GOT3 (cell line): ENCODE results near the gene SMPD4.
A peak's percentile ranks its signal among the peaks of the same experiment; 100 is the strongest.
"Not testable (repeated sequence)": the region's sequence is repeated elsewhere in the genome, so short reads cannot be mapped to it uniquely, and the experiment has no call there.

Experiments used
- DNase-seq: peaks from one replicate; lab custom pipeline; 2025; ENCODE audit warnings: mixed read lengths; lab: John Stamatoyannopoulos, UW

SMPD4 gene

GRCh38 chr2:130187859-130188792, 6.7 kb upstream of the SMPD4 start:
- not testable (repeated sequence) for DNase-seq

GRCh38 chr2:130187268-130187667, 5.9 kb upstream of the SMPD4 start:
- DNase-seq = no peak

- DNase-seq = no peak
These were observed 5.0 kb upstream of the SMPD4 start for GRCh38 chr2:130186391-130186790.

GRCh38 chr2:130185896-130186295, 4.5 kb upstream of the SMPD4 start:
- no peak for DNase-seq

GRCh38 chr2:130185436-130185835, 4.0 kb upstream of the SMPD4 start:
- DNase-seq = no peak

- DNase-seq = no peak
These were observed 2.3 kb upstream of the SMPD4 start for GRCh38 chr2:130183512-130184373.

GRCh38 chr2:130182826-130183511, 1.6 kb upstream of the SMPD4 start:
- not testable (repeated sequence) for DNase-seq

GRCh38 chr2:130181880-130182682, 679 bp upstream of the SMPD4 start, which contains the start of gene MZT2B:
MZT2B (plus strand) TSS chr2:130182262; CDS start chr2:130182283, 21 bp downstream.
- DNase-seq = peak; percentile 75

- not testable (repeated sequence) for DNase-seq
These were observed 738 bp downstream of the SMPD4 start for GRCh38 chr2:130180404-130181324.

- DNase-seq = not testable (repeated sequence)
These were observed 6.5 kb downstream of the SMPD4 start for GRCh38 chr2:130174866-130175265.

- no peak for DNase-seq
These were observed 11.5 kb downstream of the SMPD4 start for GRCh38 chr2:130169896-130170295.

GRCh38 chr2:130169163-130169562, 12.2 kb downstream of the SMPD4 start:
- not testable (repeated sequence) for DNase-seq

- DNase-seq = not testable (repeated sequence)
These were observed 14.8 kb downstream of the SMPD4 start for GRCh38 chr2:130166611-130167010.

- no peak for DNase-seq
These were observed 15.9 kb downstream of the SMPD4 start for GRCh38 chr2:130165293-130166016.

GRCh38 chr2:130162968-130163367, 18.4 kb downstream of the SMPD4 start:
- DNase-seq = no peak

GRCh38 chr2:130162486-130162885, 18.9 kb downstream of the SMPD4 start:
- not testable (repeated sequence) for DNase-seq

- not testable (repeated sequence) for DNase-seq
These were observed 20.3 kb downstream of the SMPD4 start for GRCh38 chr2:130160838-130161705.

- no peak for DNase-seq
These were observed 21.3 kb downstream of the SMPD4 start for GRCh38 chr2:130160131-130160530.
